Transverse colon (tissue), 4 donors: ENCODE data around the gene FEN1. TPM values are rescaled to one million over a fixed set of nuclear protein-coding genes. Genes with fewer than 3 reads are reported as not detected.

Experiments
- DNase-seq: peaks from one replicate; pipeline ENCODE4 v3.0.0-alpha.2; 2019
- H3K27ac ChIP-seq, 4 donors: fragments of 200-600 bp; sonication (generic); 2 replicates each; pipeline ENCODE4 v1.5.1; 2016 to 2018; ENCODE audit warnings: inconsistent platforms in 4 of 4
- H3K27me3 ChIP-seq: fragments of 200-600 bp; sonication (generic); 2 replicates; pipeline ENCODE4 v1.5.1; 2017; ENCODE audit warnings: inconsistent platforms
- H3K36me3 ChIP-seq, 4 donors: fragments of 200-600 bp; sonication (generic); 2 replicates each; pipeline ENCODE4 v1.5.1; 2017 to 2019; ENCODE audit warnings: inconsistent platforms in 4 of 4
- H3K4me1 ChIP-seq, 4 donors: fragments of 200-600 bp; sonication (generic); 2 replicates each; pipeline ENCODE4 v1.5.1; 2017 to 2020; ENCODE audit warnings: inconsistent platforms in 4 of 4
- H3K4me3 ChIP-seq, 4 donors: fragments of 200-600 bp; sonication (generic); 1 replicate in 1 of 4; 2 replicates in 3 of 4; pipeline versions ENCODE4 v1.5.1 to v1.6.1; 2017 to 2019; ENCODE audit warnings: inconsistent platforms in 4 of 4
- H3K9me3 ChIP-seq, 2 donors: fragments of 200-600 bp; sonication (generic); 2 replicates each; pipeline ENCODE4 v1.5.1; 2017 to 2019; ENCODE audit warnings: inconsistent platforms in 2 of 2
- EP300 ChIP-seq: sonication (generic); formaldehyde crosslinking; IDR thresholded peaks from one replicate; pipeline ENCODE4 v1.6.1; 2017; ENCODE audit warnings: antibody characterized with exemption, low read depth
- POLR2A ChIP-seq: fragments of 450-650 bp; IDR thresholded peaks from one replicate; pipeline ENCODE4 v1.6.1; 2016; ENCODE audit warnings: antibody characterized with exemption, mild to moderate bottlenecking, moderate library complexity
- POLR2AphosphoS5 ChIP-seq, 3 donors: sonication (generic); formaldehyde crosslinking; IDR thresholded peaks; one replicate each; pipeline ENCODE4 v1.6.1; 2016; ENCODE audit warnings: antibody characterized with exemption in 3 of 3
- WGBS, 2 donors: methylation state at CpG; one replicate each; pipeline ENCODE4 v1.1.5; 2018; ENCODE audit warnings: low coverage in 1 of 2; 5-methylcytosine and 5-hydroxymethylcytosine counted together
- in situ Hi-C, 4 donors: fragments of 200-750 bp; cut with MboI; loops; one replicate each; pipeline versions ENCODE4 v1.15.0 to v1.15.1; 2017; ENCODE audit warnings: low sequenced_read_pairs in 3 of 4, low pct_ligation_motif_present in 1 of 4, low pct_unique_long_range_greater_than_20kb in 1 of 4
- intact Hi-C: fragments of 100-400 bp; cut with DNase I; formaldehyde crosslinking; loops from one replicate; pipeline ENCODE4 v1.15.1; 2023; ENCODE audit warnings: low total_unique reads
- total RNA-seq, 4 donors: library from RNA; depleted of rRNA; stranded (reverse); fragments of >200 nt; gene quantifications; one replicate each; pipeline ENCODE4 v1.1.0, GENCODE V29; 2016
- TF ChIP-seq, protein P1 (sequence below), 5 experiments: fragments of 200-600 bp in 3 of 5; fragments of 450-650 bp in 2 of 5; sonication (generic) in 3 of 5; IDR thresholded peaks; 1 replicate in 2 of 5; 2 replicates in 3 of 5; pipeline ENCODE4 v1.5.1; 2016 to 2017; ENCODE audit warnings: antibody characterized with exemption in 5 of 5, inconsistent platforms in 3 of 5, mild to moderate bottlenecking in 2 of 5, moderate library complexity in 1 of 5

Gene FEN1
- total RNA-seq, 4 donors from 2014 or later = 1.00 to 9.4 (median 4.5) TPM

DNA sequence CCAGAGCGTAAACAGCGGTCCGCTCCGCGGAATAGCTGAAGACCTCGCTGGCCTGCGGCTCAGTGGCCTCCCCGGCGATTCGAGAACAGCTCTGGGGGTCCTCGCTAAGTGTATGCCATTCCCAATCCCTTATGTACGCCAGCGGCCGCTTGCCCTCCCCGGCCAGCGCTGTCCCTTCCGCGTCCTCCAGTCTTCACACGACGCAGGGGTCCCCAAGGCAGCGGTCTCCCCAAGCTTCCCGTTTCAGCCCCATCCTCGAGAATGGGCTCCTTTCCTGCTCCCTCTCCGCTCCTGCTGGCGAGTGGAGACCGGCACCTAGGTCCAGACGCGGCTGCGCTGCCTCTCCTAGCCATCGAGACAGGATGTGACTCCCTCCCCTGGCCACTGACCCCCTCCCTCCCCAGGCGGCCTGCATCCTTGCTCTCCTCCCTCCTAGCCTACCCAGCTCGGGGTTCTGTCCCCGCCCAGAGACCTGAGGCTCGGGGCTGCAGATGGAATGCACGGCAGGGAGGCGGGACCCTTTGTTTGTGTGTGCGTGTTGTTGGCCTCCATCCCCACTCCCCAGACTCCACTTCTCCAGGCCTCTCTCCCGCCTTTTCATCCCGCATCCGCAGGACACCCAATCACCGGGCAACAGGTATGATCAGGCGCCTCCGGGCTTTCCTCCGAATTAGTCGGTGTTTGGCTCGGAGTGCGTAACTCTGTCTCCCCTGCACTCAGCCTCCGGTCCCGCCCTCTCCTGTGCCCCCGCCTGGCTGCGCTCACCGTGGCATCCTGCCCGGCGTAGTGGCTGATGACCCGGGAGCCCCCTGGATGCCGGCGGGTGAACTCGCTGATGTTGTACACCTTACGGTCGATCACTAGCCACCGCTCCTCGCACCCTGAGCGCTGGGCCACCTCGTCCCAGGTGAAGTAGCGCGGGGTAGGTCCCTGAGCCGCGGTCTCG lies 23.4 kb downstream of the FEN1 start:
- H3K36me3 ChIP-seq = peaks cover 0 to 6% (median 0%) of the 10 kb centered on the region in 4 donors
- intact Hi-C loops = no loop called here

DNA sequence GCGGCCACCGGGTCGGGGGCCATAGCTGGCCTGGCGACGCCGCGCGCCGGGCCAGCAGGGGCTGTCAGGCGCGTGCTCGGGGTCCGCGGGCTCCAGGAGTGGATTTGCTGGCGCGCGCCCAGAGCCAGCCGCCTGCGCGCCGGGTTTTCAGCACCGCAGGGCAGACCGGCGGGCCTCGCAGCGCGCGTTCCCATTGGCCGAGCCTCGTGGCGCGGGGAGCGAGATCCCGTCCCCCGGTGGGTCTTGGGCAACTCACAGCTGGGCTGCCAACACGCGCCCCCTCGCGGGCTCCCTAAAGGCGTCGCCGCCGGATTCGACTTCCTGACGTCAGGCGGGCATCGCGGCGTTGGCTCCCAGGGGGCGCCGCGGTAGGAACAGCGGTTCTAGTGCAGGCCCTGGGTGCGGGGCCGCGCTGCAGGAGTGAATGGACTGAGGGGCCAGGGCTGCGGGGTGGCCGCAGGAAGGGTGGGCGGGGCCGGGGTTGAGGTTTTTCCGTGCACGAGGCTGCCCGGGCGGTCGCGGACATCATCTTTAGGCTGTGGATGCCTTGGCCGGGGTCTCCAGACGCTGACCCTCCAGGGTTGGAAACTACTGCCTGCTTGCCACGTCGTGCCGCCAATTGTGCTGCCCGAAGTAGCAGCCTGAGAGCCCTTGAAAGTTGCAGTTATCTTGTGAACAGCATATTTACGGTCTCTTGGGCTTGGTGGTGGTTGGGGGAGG lies 24.2 kb downstream of the FEN1 start, which contains the start of gene FADS1:
Gene FADS1, minus strand, starts transcription at position 268 of the 720 bp plus-strand sequence. Its CDS starts 74 bp downstream, at position 194.
- 3% methylated on average over 50 of the region's 73 CpGs; no CpG with 5 or more reads in 1 of the 2 donors for WGBS, 2 donors

More for the DNA sequence above, 23.4 kb downstream of the FEN1 start:
- H3K4me3 ChIP-seq = peak overlapping the region; percentile 39 to 58 (median 50)
- H3K27ac ChIP-seq = peak overlapping the region; percentile 86 to 96 (median 89)
- peak; percentile 52 for DNase-seq
- 1% methylated on average over 60 of the region's 69 CpGs; no CpG with 5 or more reads in 1 of the 2 donors for WGBS, 2 donors
- in situ Hi-C loops = no loop called here
- H3K27me3 ChIP-seq = peaks cover 28% of the 10 kb centered on the region
- no peaks in the 10 kb centered on the region for H3K9me3 ChIP-seq
- H3K4me1 ChIP-seq = peaks cover 0 to 34% (median 22%) of the 10 kb centered on the region in 4 donors
- TF ChIP-seq POLR2A = no peak
- no peak for TF ChIP-seq EP300
- TF ChIP-seq, protein P1, sequence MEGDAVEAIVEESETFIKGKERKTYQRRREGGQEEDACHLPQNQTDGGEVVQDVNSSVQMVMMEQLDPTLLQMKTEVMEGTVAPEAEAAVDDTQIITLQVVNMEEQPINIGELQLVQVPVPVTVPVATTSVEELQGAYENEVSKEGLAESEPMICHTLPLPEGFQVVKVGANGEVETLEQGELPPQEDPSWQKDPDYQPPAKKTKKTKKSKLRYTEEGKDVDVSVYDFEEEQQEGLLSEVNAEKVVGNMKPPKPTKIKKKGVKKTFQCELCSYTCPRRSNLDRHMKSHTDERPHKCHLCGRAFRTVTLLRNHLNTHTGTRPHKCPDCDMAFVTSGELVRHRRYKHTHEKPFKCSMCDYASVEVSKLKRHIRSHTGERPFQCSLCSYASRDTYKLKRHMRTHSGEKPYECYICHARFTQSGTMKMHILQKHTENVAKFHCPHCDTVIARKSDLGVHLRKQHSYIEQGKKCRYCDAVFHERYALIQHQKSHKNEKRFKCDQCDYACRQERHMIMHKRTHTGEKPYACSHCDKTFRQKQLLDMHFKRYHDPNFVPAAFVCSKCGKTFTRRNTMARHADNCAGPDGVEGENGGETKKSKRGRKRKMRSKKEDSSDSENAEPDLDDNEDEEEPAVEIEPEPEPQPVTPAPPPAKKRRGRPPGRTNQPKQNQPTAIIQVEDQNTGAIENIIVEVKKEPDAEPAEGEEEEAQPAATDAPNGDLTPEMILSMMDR (IDR thresholded peaks at IDR 0.05) = peak in 1 of 5 experiments; percentile 8
- TF ChIP-seq POLR2AphosphoS5 (IDR thresholded peaks at IDR 0.05) = peak in 1 of 3 donors; percentile 24

DNA sequence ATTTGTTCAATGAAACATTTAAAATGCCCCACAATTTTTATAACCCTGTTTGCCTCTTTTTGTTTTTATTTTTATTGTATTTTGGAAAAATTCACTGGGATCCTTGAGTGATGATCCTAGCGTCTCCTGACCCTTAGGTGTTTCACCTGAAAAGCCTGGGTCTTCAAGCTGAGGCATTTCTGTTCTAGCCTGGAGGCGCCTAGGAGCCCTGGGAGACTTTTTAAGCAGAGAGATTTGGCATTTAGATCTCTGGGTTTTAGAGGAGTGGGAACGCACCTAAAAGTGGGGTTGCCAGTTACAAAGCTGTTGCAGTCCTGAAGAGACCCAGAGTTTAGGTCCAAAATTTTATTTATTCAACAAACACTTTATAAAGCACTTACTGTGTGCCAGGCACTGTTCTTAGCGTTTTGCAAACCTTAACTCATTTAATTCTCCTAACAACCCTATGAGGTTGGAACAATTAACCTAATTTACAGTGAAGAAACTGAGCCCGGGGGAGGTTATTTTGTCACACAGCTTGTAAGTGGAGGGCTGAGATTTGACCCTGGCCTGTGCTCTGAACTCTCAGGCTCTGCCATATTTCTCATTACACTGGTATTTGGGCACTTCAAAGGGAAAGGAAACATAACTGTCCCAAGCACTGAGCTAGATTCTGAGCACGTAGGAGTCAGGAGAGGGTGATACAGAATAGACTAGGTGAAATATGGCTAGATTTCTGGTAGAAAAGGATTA lies 24.9 kb downstream of the FEN1 start:
- Histone ChIP-seq H3K9me3 (no peaks in the 10 kb centered on the region), H3K4me3 (peak overlapping the region in 1 of 4 donors; percentile 58), H3K27me3 (peaks cover 28% of the 10 kb centered on the region), H3K4me1 (peaks cover 0 to 34% (median 22%) of the 10 kb centered on the region in 4 donors), H3K27ac (peak overlapping the region; percentile 86 to 96 (median 89)), H3K36me3 (no peaks in the 10 kb centered on the region)
- no peak for DNase-seq
- 59 to 66% methylated on average over 5 to 6 of the region's 6 CpGs for WGBS, 2 donors
- in situ Hi-C loops = no loop called here
- TF ChIP-seq EP300 (no peak), POLR2A (no peak), POLR2AphosphoS5 (IDR thresholded peaks at IDR 0.05) (no peak)
- TF ChIP-seq, protein P1 (IDR thresholded peaks at IDR 0.05) = no peak
- intact Hi-C loops = no loop called here

More for the DNA sequence above, 24.2 kb downstream of the FEN1 start, which contains the start of gene FADS1:
- intact Hi-C loops = no loop called here
- H3K4me1 ChIP-seq = peaks cover 0 to 34% (median 22%) of the 10 kb centered on the region in 4 donors
- H3K36me3 ChIP-seq = peaks cover 0 to 5% (median 0%) of the 10 kb centered on the region in 4 donors
- peak within 1 kb of the TSS; percentile 39 to 58 (median 50) for H3K4me3 ChIP-seq
- TF ChIP-seq EP300 = no peak
- TF ChIP-seq POLR2A = peak; percentile 14
- TF ChIP-seq POLR2AphosphoS5 (IDR thresholded peaks at IDR 0.05) = peak in 2 of 3 donors; percentile 23 to 54
- TF ChIP-seq, protein P1 (IDR thresholded peaks at IDR 0.05) = peak; percentile 31 to 47 (median 40)
- peaks cover 28% of the 10 kb centered on the region for H3K27me3 ChIP-seq
- H3K27ac ChIP-seq = peak within 1 kb of the TSS; percentile 86 to 96 (median 89)
- DNase-seq = peak; percentile 83
- H3K9me3 ChIP-seq = no peaks in the 10 kb centered on the region
- in situ Hi-C loops = no loop called here
